NCI-H345 treated with DMSO at 0.1 percent for 48 hours (cell line): ENCODE results near the gene DHX8.
"Not testable (repeated sequence)": the region's sequence is repeated elsewhere in the genome, so short reads cannot be mapped to it uniquely, and the experiment has no call there.

Experiments used
- DNase-seq: peaks from one replicate; lab custom pipeline; 2025; ENCODE audit not compliant: unreplicated experiment; lab: John Stamatoyannopoulos, UW

The DHX8 gene

DNA sequence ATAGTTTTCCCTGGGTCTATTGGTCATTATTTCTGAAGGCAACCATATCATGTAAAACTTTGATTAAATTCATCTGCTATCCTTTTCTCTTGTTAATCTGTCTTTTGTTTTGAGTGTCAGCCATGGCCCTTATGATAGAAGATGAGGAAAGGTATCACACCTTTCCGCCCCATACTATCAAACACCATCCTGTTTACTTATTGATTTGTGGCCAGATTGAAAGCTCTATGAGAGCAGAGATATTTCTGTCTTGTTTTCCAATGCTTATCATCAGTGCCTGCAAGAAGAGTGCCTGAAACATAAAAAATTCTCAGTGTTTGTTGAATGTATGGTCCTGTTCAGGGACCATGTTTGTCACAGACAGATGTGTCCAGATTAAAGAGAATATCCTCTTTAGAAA is 22.6 kb upstream of the DHX8 start:
- no peak for DNase-seq

DNA sequence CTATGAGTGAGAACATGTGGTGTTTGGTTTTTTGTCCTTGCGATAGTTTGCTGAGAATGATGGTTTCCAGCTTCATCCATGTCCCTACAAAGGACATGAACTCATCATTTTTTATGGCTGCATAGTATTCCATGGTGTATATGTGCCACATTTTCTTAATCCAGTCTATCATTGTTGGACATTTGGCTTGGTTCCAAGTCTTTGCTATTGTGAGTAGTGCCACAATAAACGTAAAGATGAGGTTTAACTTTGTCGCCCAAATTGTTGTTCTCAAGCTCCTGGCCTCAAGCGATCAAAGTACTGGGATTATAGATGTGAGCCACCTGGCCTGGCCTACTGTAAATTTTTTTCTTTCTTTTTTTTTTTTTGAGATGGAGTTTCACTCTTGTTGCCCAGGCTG is 21.2 kb upstream of the DHX8 start:
- not testable (repeated sequence) for DNase-seq

DNA sequence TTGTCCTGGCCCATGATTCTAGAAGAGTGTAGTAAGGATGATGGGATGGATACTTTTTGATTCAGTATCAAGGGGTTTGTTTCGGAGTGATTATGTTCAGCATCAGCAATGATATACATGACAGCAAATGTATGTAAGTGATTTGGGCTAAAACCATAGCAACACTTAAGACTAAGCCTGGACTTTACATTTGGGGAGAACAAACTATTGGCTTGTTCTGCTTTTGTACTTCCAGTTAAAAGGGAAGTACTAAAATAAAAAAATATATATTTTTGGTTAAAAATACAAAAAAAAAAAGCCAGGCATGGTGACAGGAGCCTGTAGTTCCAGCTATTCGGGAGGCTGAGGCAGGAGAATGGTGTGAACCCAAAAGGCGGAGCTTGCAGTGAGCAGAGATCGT is 20.5 kb upstream of the DHX8 start:
- no peak for DNase-seq

DNA sequence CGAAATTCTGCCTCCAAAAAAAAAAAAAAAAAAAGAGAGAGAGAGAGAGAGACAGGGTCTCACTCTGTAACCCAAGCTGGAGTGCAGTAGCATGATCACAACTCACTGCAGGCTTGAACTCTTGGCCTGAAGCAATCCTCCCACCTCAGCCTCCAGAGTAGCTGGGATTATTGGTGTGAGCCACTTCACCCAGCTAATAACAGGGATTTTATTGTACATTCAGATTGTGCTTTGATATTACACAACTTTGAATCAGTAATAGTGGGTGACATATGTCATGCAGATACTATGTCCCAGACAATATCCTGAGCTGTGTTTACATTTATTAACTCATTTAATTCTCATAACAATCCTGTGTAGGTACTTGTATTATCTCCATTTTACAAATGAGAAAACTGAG is 19.7 kb upstream of the DHX8 start:
- no peak for DNase-seq

DNA sequence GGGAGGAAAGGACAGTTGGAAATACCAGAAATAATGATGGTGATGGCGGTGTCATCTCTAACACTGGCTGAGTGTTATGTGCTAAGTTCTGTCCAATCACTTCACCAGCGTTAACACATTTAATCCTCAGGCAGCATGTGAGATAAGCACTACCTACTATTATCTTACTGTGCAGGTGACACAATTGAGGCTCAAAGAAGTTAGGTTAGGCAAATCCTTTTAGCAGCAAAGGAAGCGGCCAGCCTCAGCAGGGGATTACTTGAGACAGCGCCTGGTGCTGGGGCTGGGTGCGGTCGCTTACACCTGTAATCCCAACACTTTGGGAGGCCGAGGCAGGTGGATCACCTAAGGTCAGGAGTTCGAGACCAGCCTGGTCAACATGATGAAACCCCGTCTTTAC is 18.7 kb upstream of the DHX8 start:
- no peak for DNase-seq

DNA sequence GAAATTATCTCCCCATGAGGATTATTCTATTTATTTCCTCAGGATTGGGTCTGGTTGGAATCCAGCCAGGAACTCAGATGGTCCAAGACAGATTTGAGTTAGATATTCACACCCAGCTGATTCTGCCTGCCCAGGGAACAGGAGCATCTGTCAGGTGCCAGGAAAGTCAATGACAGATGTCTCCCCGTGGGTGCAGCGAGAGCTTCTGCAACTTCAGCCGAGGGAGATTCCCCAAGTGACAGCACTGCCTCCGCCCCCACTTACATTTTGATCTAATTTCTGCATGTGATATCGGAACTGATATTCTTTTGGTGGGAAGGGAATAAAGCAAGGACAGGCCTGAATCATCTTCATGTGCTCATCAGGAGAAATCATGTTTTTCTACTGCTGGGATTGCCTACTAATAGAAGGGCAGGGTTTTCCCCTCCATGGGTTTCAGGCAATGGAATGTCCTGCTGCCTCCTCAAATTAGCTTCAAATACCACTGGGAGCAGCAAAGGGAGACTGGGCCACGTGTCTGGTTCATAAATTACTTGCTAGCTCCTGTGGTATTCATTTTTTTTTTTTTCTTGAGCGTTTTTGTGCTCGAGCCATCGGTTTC is 15.7 kb upstream of the DHX8 start:
- no peak for DNase-seq

DNA sequence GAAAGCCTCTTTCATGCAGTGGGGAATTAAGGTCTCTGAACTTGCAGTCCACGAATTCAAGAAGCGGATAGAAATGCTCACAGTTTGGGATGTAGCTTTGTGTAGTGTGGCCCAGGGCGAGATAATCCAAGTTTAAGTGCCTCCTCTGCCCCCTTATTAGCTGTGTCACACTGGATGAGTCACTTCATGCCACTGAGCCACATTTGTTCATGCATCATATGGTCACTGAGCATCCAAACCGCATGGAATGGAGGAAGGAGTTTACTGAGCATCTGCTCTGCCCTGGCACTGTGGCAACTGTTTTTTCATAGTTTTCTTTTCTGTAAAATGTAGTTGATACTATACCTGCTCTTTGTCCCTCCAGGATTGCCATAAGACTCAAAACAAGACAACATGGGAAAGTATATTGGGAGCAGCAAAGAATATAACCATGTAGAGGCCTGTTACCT is 15.1 kb upstream of the DHX8 start:
- DNase-seq = no peak

DNA sequence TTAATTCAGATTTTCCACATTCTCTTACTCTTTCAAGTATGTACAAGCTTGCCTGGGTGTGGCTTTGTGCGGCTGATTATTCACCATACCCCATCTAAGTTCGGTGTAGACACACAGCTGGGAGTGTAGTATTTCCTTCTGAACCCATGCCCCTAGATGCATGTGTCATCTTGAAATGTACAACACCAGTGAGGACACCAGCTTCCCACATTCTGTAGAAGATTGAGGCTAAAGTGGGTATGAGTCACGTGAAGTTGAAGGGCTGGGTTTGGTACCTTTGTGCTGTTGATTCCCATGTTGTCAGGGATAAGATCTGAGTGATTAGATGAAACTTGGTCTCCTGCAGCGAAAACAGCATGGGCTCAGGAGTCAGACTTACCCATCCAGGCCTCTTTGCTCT is 14.6 kb upstream of the DHX8 start:
- DNase-seq = no peak

DNA sequence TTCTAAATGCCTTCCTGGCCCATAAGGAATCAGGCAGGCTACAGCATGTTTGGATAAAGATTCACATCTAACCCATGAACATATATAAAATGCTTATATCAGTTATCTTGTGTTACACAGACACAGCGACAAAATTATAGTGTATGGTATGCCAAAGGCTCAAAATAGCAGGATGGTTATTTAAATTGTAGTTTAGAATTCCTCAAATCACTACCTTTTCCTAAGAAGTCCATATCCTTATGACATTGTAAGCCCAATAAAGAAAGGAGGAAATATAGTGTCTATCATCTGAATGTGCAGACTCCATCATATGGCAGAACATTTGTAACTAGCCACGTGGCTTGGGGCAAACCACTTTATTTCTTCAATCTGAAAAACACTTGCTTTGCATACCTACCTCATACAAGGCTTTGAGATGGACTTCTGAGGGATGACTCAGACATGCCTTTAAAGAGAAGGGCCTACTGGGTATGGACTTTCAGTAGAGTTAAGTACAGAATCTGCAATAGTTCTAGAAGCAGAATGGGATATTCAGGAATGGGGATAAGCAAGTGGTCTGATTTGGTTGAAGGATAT is 12.1 kb upstream of the DHX8 start:
- DNase-seq = no peak

DNA sequence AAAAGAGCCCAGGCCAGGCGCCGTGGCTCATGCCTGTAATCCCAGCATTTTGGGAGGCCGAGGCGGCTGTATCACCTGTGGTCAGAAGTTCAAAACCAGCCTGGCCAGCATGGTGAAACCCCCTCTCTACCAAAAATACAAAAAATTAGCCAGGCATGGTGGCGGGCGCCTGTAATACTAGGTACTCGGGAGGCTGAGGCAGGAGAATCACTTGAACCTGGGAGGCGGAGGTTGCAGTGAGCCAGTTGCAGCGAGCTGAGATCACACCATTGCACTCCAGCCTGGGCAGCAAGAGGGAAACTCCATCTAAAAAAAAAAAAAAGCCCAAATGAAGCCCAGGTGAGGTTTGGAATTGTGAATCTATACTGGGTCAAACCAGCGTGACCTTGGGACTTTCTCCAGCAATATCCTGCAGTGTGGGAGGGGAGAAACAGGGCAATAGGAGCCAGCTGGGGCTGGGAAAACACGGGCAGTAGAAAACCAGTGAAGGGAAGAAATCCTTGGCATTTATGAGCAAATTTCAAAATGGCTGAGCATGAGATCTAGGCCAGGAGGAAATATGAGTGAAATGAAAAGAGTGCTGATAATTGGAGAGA is 8.2 kb upstream of the DHX8 start:
- DNase-seq = no peak

DNA sequence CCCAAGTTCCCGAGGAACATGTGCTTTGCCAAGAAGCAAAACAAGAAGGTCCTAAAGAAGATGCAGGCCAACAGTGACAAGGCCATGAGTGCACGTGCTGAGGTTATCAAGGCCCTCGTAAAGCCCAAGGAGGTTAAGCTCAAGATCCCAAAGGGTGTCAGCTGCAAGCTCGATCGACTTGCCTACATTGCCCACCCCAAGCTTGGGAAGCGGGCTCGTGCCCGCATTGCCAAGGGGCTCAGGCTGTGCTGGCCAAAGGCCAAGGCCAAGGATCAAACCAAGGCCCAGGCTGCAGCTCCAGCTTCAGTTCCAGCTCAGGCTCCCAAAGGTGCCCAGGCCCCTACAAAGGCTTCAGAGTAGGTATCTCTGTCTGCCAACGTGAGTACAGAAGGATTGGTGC is 7.5 kb upstream of the DHX8 start:
- DNase-seq = not testable (repeated sequence)

DNA sequence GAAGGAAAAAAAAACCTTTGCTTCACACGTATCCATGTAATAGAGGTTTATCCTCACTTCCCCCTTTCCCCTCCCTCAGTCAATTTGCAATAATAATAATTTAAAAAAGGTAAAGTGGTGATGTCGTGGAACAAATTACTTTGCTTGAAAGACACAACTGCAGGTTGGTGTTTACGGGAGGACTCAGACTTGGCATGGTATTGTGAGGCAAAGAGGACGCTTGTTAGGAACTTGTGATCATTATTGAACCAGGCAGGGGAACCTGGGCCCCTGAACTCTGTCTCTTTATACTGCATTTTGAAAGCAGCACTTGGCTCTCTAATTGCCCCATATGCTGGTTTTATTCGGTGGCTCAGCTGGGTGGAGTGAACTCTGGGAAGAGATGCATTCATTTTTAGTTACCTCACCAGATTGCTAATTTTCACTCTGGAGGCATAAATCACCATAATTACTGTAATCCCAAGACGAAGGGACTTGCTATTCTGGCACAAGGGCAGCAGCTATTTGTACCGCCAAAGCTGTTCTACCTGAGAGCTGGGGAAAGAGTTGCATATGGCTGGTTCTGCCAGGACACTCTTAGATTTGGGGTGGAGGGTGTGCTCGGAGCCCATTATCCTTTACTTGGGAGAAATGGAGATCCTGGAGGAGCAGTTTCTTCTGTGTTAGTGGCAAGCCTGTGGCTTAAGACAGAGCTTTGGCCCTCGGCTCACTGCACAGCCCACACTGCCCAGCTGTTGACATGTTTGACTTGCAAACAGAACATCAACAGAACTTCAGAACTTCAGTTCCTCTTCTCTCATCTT is 5.7 kb upstream of the DHX8 start:
- DNase-seq = no peak

DNA sequence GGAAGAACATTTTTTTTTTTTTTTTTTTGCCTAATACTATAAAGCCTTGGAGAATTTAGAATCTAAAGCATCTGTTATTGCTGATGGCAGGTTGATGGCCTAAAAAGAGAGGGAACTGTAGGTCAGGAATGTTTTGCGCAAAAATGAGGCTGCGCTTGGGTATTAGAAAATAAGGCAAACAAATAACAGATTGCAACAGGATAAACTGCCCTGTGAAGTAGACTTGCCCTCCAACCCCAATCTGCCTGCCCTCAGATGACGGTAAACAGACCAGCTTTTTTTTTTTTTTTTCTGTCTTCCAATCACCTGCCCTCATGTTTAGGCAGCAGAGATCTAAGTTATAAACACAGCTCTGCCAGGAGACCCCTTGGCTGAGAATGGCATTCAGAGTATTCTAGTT is 3.8 kb upstream of the DHX8 start:
- no peak for DNase-seq

DNA sequence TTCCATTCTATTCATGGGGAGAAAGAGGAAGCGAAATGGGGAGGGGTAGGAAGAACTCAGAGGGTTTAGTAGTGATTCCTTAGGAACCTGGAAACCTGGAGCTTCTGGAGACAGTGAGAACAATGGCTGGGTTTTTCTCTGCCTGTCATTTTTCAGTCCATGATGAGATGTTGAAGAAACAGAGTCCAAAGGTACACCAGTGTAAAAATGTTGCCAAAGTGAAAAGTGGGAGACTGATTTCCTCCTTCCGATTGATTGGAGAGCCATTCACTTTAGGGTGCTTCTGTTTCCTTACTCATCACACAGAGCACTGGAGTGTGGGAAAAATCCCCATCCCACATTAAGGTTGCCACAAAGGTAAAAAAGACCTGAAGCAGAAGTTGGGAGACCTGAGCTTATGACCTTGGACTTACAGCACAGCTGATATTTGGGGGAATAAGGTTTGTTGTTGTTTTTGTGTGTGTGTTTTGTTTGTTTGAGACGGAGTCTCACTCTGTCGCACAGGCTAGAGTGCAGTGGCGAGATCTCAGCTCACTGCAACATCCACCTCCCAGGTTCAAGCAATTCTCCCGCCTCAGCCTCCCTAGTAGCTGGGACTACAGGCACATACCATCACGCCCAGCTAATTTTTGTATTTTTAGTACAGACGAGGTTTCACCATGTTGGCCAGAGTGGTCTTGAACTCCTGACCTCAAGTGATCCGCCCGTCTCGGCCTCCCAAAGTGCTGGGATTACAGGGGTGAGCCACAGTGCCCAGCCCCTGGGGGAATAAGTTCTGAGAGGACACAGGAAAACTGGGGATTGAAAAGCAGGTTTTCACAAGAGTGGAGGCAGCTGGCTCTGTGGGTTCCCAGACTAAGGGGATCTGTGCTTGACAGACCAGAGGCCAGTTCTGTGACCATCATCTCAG is 1.4 kb upstream of the DHX8 start:
- DNase-seq = no peak

DNA sequence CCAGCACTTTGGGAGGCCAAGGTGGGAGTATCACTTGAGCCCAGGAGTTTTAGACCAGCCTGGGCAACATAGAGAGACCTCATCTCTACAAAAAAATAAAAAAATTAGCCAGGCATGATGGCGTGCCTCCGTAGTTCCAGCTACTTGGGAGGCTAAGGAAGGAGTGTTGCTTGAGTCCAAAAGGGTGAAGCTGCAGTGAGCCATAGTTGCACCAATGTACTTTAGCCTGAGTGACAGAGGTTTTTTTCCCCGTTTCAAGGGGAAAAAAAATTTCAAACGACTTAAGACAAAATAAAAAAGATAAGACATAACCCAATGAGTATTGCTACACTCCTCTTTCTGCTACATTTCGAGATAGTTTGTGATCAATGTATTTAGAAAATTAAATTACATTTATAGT is 6.8 kb downstream of the DHX8 start:
- DNase-seq = no peak

DNA sequence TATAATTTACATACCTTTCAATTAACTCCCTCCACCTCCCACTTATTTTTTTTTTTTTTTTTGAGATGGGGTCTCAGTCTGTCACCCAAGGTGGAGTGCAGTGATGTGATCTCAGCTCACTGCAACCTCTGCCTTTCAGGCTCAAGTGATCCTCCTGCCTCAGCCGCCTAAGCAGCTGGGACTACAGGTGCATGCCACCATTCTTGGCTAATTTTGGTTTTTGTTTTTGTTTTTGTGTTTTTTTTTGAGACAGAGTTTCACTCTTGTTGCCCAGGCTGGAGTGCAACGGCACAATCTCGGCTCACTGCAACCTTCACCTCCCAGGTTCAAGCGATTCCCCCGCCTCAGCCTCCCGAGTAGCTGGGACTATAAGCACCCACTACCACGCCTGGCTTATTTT is 25.7 kb downstream of the DHX8 start:
- not testable (repeated sequence) for DNase-seq

DNA sequence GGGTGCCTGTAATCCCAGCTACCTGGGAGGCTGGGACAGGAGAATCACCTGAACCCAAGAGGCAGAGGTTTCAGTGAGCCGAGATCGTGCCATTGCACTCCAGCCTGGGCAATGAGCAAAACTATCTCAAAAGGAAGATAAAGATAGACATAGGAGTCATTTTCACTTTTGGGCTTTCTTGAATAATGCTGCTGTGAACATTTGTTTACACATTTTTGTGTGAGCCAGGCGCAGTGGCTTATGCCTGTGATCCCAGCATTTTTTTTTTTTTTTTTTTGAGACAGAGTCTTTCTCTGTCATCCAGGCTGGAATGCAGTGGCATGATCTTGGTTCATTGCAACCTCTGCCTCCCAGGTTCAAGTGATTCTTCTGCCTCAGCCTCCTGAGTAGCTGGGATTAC is 27.4 kb downstream of the DHX8 start:
- DNase-seq = not testable (repeated sequence)

DNA sequence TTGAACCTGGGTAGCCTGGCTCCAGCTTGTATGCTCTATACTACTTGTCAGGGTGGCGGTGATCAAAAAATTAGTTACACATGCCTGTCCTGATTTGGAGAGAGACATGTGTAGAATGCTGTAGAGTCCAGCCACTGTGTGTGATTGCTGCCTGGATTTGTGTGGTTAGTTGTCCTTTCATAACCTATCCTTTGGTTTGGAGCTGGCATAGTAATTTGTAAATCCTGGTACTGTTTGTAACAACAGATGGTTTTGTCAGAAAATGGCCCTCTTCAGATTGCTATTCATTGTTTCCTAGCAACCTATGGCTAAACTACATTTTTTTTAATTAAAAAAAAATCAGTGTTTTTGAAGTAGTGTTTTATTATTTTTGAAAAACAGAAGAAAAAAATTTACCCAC is 31.9 kb downstream of the DHX8 start:
- no peak for DNase-seq

DNA sequence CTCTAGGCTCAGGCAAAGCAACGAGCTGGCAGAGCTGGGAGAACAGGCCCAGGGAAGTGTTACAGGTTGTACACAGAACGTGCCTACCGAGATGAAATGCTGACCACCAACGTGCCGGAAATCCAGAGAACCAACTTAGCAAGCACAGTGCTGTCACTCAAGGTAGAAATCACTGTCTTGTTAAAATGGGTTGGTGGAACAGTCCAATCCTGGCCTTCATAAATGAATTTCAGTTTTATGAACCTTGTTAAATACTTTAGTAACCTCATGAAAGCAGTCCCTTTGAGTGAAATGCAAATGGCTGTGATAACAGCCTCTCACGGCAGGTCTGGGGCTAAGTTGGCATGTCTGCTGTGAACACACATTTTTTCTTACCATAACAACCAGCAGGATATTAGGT is 33.4 kb downstream of the DHX8 start:
- DNase-seq = no peak

DNA sequence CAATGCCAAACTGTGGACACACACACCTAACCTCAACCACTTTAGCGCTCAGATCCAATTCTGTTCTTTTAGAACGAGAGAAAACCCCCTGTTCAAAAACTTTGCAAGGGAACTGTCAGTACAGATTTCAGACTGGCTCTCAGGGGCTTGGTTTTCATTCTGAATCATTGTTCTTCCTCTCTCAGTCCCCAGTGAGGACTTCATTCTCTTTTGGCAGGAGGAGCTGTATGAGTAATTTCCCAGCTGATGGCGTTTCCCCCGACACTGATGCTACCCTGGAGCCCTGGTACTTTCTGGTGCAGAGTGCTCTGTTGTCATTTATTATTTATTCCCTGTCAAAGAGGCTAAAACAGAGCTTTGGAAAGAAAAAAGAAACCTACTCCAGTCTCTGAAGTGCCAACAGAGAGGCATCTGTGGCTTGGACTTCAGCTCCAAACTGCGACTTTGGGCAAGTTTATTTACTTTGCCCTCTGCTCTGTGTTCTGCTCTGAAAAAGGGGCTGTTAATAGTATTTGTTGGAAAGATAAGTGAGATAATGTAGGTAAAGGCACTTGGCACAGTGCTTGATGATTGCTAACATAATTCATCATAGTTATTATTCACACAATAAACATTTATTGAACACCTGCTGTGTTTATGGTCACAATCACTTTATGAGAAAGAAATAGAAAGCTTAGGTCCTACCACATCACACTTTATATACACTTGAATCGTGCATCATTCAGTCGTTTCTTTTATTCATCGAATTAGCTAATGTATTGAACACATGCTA is 34.0 kb downstream of the DHX8 start:
- DNase-seq = no peak
